COR-L47 (cell line): ENCODE measurements around the gene IKBKE.

Source experiments
- DNase-seq: peaks from one replicate; lab custom pipeline; 2025; lab: John Stamatoyannopoulos, UW

The IKBKE gene

GRCh38 chr1:206540044-206540780 lies 69.9 kb downstream of the IKBKE start:
- DNase-seq: no peak

GRCh38 chr1:206541236-206541833 lies 71.1 kb downstream of the IKBKE start:
- no peak for DNase-seq

- DNase-seq: peak; percentile 61
These were observed 74.4 kb downstream of the IKBKE start for GRCh38 chr1:206544562-206545257.

GRCh38 chr1:206545351-206545750 lies 75.1 kb downstream of the IKBKE start:
- no peak for DNase-seq
